Measurements from ENCODE around the gene CNTNAP2. TPM values are rescaled to one million over a fixed set of nuclear protein-coding genes. Genes with fewer than 3 reads are reported as not detected.

The CNTNAP2 gene
- total and polyA plus RNA-seq, 9 of the 15 experiments (the other 6 are each of a cell fraction or from before 2014, with no cell fraction given), result 0.04 to 0.62 (median 0.09) TPM; not detected in 4

- BruUV-seq (replicated peaks), result no TSS peak
- Histone ChIP-seq H3K4me1 (replicated peaks in 1 of 2; ENCODE audit: control insufficient read depth in 2 of 2, insufficient read depth in 2 of 2, low read length in 2 of 2) (no peaks in the 10 kb centered on the region), H3K4me3 (no peak overlapping the region), H4K20me1 (replicated peaks; ENCODE audit: control insufficient read depth, insufficient read depth, low read length) (no peaks in the 10 kb centered on the region), H3K27ac (ENCODE audit: extremely low read depth, low read depth, low read length) (no peak overlapping the region), H3K4me2 (ENCODE audit: insufficient read depth, low read length) (no peak overlapping the region), H3K9me3 (replicated peaks; ENCODE audit: control insufficient read depth, insufficient read depth, low read depth, low read length) (no peaks in the 10 kb centered on the region), H3K9ac (ENCODE audit: insufficient read depth in 1 of 2, low read depth in 2 of 2, low read length in 2 of 2) (no peak overlapping the region), H2AFZ (ENCODE audit: low read depth, low read length) (no peak overlapping the region), H3K79me2 (ENCODE audit: control insufficient read depth, insufficient read depth, low read length) (no peaks in the 10 kb centered on the region), H3K9me1 (ENCODE audit: control insufficient read depth, insufficient read depth, low read length) (no peaks in the 10 kb centered on the region), H3K27me3 (ENCODE audit: control insufficient read depth in 2 of 2, insufficient read depth in 2 of 2, low read length in 2 of 2) (no peaks in the 10 kb centered on the region), H3K36me3 (ENCODE audit: control insufficient read depth, insufficient read depth, low read length) (no peaks in the 10 kb centered on the region)
- FAIRE-seq (no peak), ATAC-seq (no peak), DNase-seq (ENCODE audit: extremely low read depth in 1 of 4, low spot score in 3 of 4) (no peak)
- 2% methylated on average over 3 of the region's 3 CpGs for WGBS (ENCODE audit: insufficient coverage, low coverage, missing lambda C conversion rate)
- intact Hi-C loops (cut with micrococcal nuclease), result no loop called here
- in situ Hi-C loops (cut with MboI), result no loop called here
- ChIA-PET CTCF (ENCODE audit: low intra/inter-chr PET ratio) (no interaction called here), POLR2A (no interaction called here)
- no peak for TF ChIP-seq SP2 (IDR thresholded peaks at IDR 0.05; ENCODE audit: extremely low read depth, low read depth, low read length, poor library complexity, severe bottlenecking)
- TF ChIP-seq C11orf30 (IDR thresholded peaks at IDR 0.05; ENCODE audit: low read depth), result no peak
- no peak for TF ChIP-seq MGA (IDR thresholded peaks at IDR 0.05)
- no peak for TF ChIP-seq E2F4 (CRISPR knock-in tag; IDR thresholded peaks at IDR 0.05; ENCODE audit: low read depth)
- no peak for TF ChIP-seq CEBPB (tag; IDR thresholded peaks at IDR 0.05)
- no peak for TF ChIP-seq MTA1 (IDR thresholded peaks at IDR 0.05; ENCODE audit: borderline replicate concordance)
- TF ChIP-seq FOXK1 (CRISPR knock-in tag; IDR thresholded peaks at IDR 0.05; ENCODE audit: borderline replicate concordance), result no peak
- no peak for TF ChIP-seq WHSC1 (IDR thresholded peaks at IDR 0.05; ENCODE audit: low read length)
- TF ChIP-seq NKRF (IDR thresholded peaks at IDR 0.05; ENCODE audit: borderline replicate concordance), result no peak
Observed at GRCh38 chr7:147477526-147477925, 1360.9 kb downstream of the CNTNAP2 start.
